SK-N-SH treated with all-trans-retinoic acid at 6 μM for 48 hours (cell line): ENCODE results near the gene SCN9A.

Experiments
- BACH2 ChIP-seq: fragments of 250-450 bp; sonication (Bioruptor Pico); IDR thresholded peaks from 2 replicates; pipeline ENCODE4 v1.9.0; 2021; ENCODE audit warnings: mild to moderate bottlenecking, borderline replicate concordance
- CREB5 ChIP-seq: fragments of 250-450 bp; sonication (Bioruptor Pico); IDR thresholded peaks from 2 replicates; pipeline ENCODE4 v1.5.1; 2020; ENCODE audit warnings: low read depth, mild to moderate bottlenecking, moderate library complexity
- ESRRG ChIP-seq: fragments of 250-450 bp; sonication (Bioruptor Pico); IDR thresholded peaks from 2 replicates; pipeline ENCODE4 v1.6.1; 2021; ENCODE audit warnings: mild to moderate bottlenecking
- GLIS3 ChIP-seq: fragments of 250-450 bp; sonication (Bioruptor Pico); IDR thresholded peaks from 2 replicates; pipeline ENCODE4 v1.5.0; 2020; ENCODE audit warnings: mild to moderate bottlenecking, moderate library complexity
- OSR1 ChIP-seq: fragments of 250-450 bp; sonication (Bioruptor Pico); IDR thresholded peaks from 2 replicates; pipeline ENCODE4 v1.8.0; 2022; ENCODE audit warnings: moderate library complexity, mild to moderate bottlenecking, inconsistent platforms
- POU6F1 ChIP-seq: fragments of 250-450 bp; sonication (Bioruptor Pico); IDR thresholded peaks from 2 replicates; pipeline ENCODE4 v1.8.0; 2021; ENCODE audit warnings: low read depth, mild to moderate bottlenecking, moderate library complexity, borderline replicate concordance
- RARB ChIP-seq: fragments of 250-450 bp; sonication (Bioruptor Pico); IDR thresholded peaks from 2 replicates; pipeline ENCODE4 v1.8.0; 2021; ENCODE audit warnings: mild to moderate bottlenecking, moderate library complexity
- SNAI2 ChIP-seq: fragments of 250-450 bp; sonication (Bioruptor Pico); IDR thresholded peaks from 2 replicates; pipeline ENCODE4 v1.5.0; 2020; ENCODE audit warnings: mild to moderate bottlenecking, moderate library complexity
- ZC3H10 ChIP-seq: fragments of 250-450 bp; sonication (Bioruptor Pico); IDR thresholded peaks from 2 replicates; pipeline ENCODE4 v1.5.1; 2021; ENCODE audit warnings: mild to moderate bottlenecking, moderate library complexity
- ZFP3 ChIP-seq: fragments of 250-450 bp; sonication (Bioruptor Pico); IDR thresholded peaks from 2 replicates; pipeline ENCODE4 v1.5.0; 2020; ENCODE audit warnings: mild to moderate bottlenecking, moderate library complexity
- ZNF565 ChIP-seq: fragments of 450-650 bp; formaldehyde crosslinking; conservative IDR thresholded peaks from 2 replicates; pipeline ENCODE4 v1.5.0; 2020; ENCODE audit warnings: low read depth, mild to moderate bottlenecking, moderate library complexity
- ZNF70 ChIP-seq: fragments of 450-650 bp; formaldehyde crosslinking; IDR thresholded peaks from 2 replicates; pipeline ENCODE4 v1.5.0; 2020; ENCODE audit warnings: mild to moderate bottlenecking, moderate library complexity
- TF ChIP-seq, protein P1 (sequence below): fragments of 250-450 bp; sonication (Bioruptor Pico); IDR thresholded peaks from 2 replicates; pipeline ENCODE4 v1.8.0; 2020; ENCODE audit warnings: mild to moderate bottlenecking, moderate library complexity, borderline replicate concordance

DNA sequence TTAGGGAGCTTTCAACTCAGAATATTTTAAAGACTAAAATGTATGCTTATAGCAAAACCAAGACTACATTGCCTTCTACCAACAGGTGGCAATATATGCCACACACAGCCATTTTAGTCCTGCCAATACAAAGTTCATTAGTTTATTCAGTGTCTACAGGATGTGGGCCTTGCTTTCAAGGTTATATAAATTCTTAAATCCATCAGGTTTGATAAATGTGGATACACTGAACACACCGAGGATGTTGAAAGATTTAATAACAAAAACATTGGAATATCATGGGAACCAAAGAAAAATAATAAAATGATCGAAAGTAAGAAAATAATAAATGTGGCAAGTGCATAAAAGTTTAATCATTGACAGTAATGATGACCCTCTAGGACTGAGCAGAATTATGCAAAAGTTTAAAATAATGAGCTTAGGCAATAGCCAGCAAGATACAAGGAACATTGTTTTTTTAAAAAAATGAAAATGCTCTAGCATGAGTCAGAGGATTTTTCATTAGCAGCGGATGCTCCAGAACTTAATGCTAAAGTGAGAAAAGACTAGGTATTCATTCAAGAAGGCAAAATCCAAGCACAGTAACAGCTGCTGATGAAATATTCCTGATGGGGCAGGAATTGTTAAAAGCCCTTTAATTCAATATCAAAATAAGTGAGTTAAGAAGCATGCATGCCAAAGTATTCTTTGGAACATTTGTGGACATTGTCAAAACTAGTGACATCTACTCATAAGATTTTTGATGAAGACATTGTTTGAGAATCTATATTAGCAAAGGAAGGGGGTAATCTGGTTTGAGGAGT is 14.2 kb downstream of the SCN9A start:
- TF ChIP-seq SNAI2 (CRISPR knock-in tag) (no peak), ZFP3 (CRISPR knock-in tag) (0 out of 2 replicates have a peak, but pooled peaks have one; percentile 21), ZNF70 (CRISPR knock-in tag) (no peak), ZC3H10 (CRISPR knock-in tag) (no peak), ESRRG (CRISPR knock-in tag) (no peak), OSR1 (CRISPR knock-in tag) (no peak), RARB (CRISPR knock-in tag) (no peak), BACH2 (CRISPR knock-in tag) (no peak), ZNF565 (no peak), CREB5 (CRISPR knock-in tag) (0 out of 2 replicates have a peak, but pooled peaks have one; percentile 40), GLIS3 (CRISPR knock-in tag) (no peak), POU6F1 (CRISPR knock-in tag) (no peak)
- TF ChIP-seq, protein P1, sequence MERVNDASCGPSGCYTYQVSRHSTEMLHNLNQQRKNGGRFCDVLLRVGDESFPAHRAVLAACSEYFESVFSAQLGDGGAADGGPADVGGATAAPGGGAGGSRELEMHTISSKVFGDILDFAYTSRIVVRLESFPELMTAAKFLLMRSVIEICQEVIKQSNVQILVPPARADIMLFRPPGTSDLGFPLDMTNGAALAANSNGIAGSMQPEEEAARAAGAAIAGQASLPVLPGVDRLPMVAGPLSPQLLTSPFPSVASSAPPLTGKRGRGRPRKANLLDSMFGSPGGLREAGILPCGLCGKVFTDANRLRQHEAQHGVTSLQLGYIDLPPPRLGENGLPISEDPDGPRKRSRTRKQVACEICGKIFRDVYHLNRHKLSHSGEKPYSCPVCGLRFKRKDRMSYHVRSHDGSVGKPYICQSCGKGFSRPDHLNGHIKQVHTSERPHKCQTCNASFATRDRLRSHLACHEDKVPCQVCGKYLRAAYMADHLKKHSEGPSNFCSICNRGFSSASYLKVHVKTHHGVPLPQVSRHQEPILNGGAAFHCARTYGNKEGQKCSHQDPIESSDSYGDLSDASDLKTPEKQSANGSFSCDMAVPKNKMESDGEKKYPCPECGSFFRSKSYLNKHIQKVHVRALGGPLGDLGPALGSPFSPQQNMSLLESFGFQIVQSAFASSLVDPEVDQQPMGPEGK (CRISPR knock-in tag), result no peak
